GM19397 (cell line): ENCODE data around the gene SAMHD1.
"Not testable (repeated sequence)": the region's sequence is repeated elsewhere in the genome, so short reads cannot be mapped to it uniquely, and the experiment has no call there.

ENCODE experiments used
- ATAC-seq: cut with Tn5 transposase; IDR thresholded peaks from one replicate; pipeline ENCODE4 v1.9.1; 2021; ENCODE audit warnings: mild to moderate bottlenecking, moderate library complexity; ENCODE audit not compliant: unreplicated experiment

Gene SAMHD1

GRCh38 chr20:36917943-36918342 is 33.6 kb downstream of the SAMHD1 start:
- ATAC-seq, result no peak

- ATAC-seq, result no peak
Measured at GRCh38 chr20:36917240-36917639, 34.3 kb downstream of the SAMHD1 start.

- ATAC-seq, result no peak
Measured at GRCh38 chr20:36916199-36916598, 35.3 kb downstream of the SAMHD1 start.

- ATAC-seq, result no peak
Measured at GRCh38 chr20:36908603-36909002, 42.9 kb downstream of the SAMHD1 start.

GRCh38 chr20:36906086-36906485 is 45.4 kb downstream of the SAMHD1 start:
- not testable (repeated sequence) for ATAC-seq

- not testable (repeated sequence) for ATAC-seq
Measured at GRCh38 chr20:36905566-36905965, 45.9 kb downstream of the SAMHD1 start.

- ATAC-seq, result no peak
Measured at GRCh38 chr20:36904690-36905089, 46.8 kb downstream of the SAMHD1 start.

GRCh38 chr20:36895036-36895435 is 56.5 kb downstream of the SAMHD1 start:
- no peak for ATAC-seq

GRCh38 chr20:36893801-36894200 is 57.7 kb downstream of the SAMHD1 start:
- ATAC-seq, result no peak

- ATAC-seq, result no peak
Measured at GRCh38 chr20:36891211-36891610, 60.3 kb downstream of the SAMHD1 start.

- no peak for ATAC-seq
Measured at GRCh38 chr20:36890586-36890985, 60.9 kb downstream of the SAMHD1 start.

- ATAC-seq, result no peak
Measured at GRCh38 chr20:36888880-36889516, 62.5 kb downstream of the SAMHD1 start.

- ATAC-seq, result no peak
Measured at GRCh38 chr20:36887752-36888090, 63.8 kb downstream of the SAMHD1 start.

GRCh38 chr20:36886859-36887751 is 64.4 kb downstream of the SAMHD1 start:
- ATAC-seq, result no peak

GRCh38 chr20:36885356-36885755 is 66.2 kb downstream of the SAMHD1 start:
- ATAC-seq, result no peak

GRCh38 chr20:36883977-36884535 is 67.5 kb downstream of the SAMHD1 start:
- no peak for ATAC-seq

GRCh38 chr20:36881888-36882287 is 69.6 kb downstream of the SAMHD1 start:
- ATAC-seq, result no peak

GRCh38 chr20:36881331-36881730 is 70.2 kb downstream of the SAMHD1 start:
- ATAC-seq, result no peak

GRCh38 chr20:36880741-36881250 is 70.7 kb downstream of the SAMHD1 start:
- no peak for ATAC-seq

- ATAC-seq, result no peak
Measured at GRCh38 chr20:36878941-36879340, 72.6 kb downstream of the SAMHD1 start.

- no peak for ATAC-seq
Measured at GRCh38 chr20:36876473-36876833, 75.1 kb downstream of the SAMHD1 start.
